NK-92 (cell line): ENCODE data around the gene FEN1.

Experiments
- DNase-seq: peaks from one replicate; lab custom pipeline; 2025; ENCODE audit not compliant: unreplicated experiment; lab: John Stamatoyannopoulos, UW

Gene FEN1

DNA sequence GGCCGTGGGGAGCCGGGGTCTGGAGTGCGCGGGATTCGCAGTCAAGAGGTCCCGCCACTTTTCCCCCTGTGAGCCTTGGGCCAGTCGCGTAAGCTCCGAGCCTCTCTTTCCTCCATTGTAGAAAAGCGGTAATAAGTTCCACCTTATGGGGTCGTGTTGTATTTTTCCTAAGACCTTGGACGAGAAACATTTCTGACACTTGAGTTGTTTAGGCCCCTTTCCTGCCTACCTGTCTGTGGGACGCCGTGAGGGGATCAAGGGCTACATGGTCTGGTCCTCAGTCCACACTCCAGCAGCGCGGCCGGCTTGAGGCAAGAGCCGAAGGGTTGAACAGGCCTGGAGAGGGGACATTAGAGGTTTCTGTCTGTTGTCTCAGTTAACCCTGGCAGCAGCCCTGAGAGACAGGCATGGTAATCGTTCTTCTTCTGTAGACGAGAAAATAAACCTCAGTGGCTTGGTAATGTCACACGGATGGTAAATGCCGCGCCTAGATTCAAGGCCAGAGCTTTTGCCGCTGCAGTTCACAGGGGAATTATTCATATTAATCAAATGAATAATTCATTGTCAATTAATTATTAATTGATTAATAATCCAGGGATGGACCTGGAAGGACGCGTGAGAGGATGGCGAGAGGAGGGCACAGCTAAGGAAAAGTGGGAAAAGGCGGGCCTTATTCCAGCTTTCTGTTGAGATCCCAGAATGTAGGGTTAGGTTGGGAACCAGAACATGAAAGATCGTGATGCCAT, 545 bp downstream of the FEN1 start:
- no peak for DNase-seq

DNA sequence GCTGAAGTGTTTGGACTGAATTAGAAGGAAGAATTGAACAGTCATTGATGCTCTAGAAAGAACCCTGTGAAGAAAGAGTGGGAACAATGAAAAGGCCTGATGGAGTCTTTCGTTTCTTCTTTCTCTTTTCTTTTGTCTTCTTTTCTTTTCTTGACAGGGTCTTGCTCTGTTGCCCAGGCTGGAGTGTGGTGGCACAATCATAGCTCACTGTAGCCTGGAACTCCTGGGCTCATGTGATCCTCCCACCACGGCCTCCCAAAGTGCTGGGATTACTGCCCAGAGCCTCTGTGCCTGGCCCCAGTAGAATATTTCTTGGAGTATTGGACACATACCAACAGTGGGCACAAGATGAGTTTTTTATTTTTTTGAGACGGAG, 1.1 kb downstream of the FEN1 start:
- DNase-seq = no peak

GRCh38 chr11:61794579-61794978, 1.9 kb downstream of the FEN1 start:
- no peak for DNase-seq

DNA sequence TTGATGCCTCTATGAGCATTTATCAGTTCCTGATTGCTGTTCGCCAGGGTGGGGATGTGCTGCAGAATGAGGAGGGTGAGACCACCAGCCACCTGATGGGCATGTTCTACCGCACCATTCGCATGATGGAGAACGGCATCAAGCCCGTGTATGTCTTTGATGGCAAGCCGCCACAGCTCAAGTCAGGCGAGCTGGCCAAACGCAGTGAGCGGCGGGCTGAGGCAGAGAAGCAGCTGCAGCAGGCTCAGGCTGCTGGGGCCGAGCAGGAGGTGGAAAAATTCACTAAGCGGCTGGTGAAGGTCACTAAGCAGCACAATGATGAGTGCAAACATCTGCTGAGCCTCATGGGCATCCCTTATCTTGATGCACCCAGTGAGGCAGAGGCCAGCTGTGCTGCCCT, 2.7 kb downstream of the FEN1 start:
- DNase-seq = no peak

- no peak for DNase-seq
Observed at GRCh38 chr11:61795876-61796526, 3.3 kb downstream of the FEN1 start.

- DNase-seq = no peak
Observed at GRCh38 chr11:61797263-61797944, 4.7 kb downstream of the FEN1 start.

DNA sequence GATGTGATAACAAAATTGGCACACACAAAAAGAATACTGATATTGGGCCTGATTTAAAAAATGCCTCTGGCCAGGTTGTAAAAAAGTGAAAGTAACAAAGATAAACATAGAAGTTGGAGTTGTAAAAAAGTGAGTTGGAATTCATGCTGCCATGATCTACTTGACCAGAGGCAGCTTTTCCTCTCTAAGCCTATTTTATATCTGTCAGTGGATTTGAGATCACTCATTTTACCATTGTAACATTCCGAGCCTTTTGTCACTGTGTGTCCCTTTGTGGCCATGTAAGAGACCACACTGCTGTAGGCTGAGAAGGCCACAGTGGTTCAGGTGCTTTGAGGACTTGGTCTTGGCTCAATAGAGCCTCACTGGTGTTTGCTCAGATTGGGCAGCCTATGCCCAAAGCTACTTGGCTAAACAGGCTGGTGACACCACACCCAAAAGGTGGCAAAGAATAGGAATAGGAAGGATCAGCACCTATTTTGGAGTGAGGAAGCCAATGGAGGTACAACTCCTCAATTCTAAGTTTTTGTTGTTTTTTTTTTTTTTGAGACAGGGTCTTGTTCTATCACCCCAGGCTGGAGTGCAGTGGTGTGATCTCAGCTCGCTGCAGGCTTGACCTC, 7.1 kb downstream of the FEN1 start:
- no peak for DNase-seq

DNA sequence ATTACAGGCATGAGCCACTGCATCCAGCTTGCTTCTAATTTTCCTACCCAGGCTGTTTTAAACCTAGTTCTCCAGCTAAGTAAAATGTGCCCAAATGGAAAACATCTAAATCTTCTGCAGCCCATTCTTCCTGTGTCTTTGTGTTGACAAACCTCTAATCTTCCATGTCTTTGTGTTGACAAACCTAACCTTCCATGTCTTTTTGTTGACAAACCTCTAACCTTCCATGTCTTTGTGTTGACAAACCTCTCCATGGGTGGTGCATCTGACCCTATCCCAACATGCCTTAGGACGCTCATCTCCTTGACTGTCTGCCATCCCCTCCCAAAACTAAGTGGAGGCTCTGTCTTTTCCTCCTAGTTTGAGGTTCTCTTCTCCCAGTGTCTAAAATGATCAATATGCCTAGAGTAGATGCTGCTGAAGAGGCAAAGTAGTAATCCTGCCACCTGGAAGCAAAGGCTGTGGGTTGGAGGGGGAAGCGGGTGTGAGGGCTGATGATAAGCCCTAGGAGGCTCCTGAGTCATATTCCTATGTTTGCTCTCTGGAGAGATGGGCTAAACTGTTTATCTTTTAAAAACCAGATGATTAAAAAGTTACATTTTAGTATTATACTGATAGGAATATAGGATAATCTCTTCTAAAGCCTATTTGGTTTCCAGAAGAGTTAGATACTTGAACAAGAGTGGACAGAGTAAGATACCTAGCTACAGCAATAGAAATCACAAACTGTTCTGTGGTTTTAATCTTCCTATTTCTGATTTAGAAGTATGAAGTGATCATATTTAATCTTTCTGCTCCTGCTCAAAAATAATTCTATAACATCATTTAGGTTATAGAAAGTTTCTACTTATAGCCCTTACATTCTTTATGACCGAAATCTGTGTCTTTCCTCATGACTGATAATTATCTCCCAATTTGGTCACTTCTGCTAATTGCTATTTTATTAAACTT, 7.9 kb downstream of the FEN1 start:
- no peak for DNase-seq

GRCh38 chr11:61802605-61803004, 9.9 kb downstream of the FEN1 start:
- DNase-seq = no peak

DNA sequence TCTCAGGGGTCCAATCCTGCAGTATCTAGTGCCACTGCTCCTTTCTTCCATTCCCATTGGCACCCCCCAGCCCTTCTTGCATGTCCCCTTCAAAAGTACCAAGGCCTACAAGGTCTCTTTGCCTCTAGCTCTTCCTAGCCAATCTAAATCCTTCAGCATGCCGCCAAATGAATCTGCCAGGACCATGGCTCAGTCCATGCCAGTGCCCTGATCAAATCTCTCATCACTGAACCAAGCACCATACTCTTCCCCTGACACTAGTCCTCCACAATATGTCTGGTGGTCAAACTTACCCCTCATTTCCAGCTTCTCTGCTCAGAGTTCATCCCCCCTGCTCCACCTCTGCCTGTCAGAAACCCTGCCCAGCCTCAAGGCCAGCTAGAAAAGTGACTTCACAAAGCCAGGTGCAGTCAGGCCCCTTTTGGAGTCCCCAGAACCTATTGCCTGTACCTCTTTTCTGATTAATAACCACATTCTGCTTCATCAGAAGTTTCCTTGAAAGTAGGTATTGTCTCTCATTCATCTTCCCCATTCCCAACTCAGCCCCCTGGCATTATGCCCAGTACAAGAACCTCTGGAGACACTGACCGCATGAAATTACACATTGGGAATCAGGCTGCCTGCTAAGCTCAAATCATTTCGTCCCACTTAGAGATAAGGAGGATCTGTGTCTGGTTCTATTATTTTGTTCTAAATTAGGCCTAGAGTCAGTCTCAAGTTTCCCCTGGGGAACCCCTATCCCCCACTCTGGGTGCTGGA, 11.4 kb downstream of the FEN1 start:
- DNase-seq = no peak

- DNase-seq = no peak
Observed at GRCh38 chr11:61805146-61805545, 12.4 kb downstream of the FEN1 start.

DNA sequence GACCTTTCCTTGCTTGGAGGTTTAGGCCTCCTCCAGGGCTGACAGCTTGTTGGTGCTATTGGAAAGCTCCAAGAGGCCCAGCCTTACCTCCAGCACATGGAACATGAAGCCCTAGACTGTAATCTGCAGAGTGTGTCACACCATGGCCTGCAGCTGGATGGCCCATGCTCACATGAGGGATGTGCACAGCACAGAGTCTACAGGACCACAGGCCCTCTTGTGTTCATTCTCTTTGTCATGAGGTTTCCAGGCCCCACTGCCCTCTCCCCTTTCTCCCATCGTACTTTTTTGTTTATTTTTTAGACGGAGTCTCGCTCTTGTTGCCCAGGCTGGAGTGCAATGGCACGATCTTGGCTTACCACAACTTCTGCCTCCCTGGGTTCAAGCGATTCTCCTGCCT, 14.1 kb downstream of the FEN1 start:
- no peak for DNase-seq

DNA sequence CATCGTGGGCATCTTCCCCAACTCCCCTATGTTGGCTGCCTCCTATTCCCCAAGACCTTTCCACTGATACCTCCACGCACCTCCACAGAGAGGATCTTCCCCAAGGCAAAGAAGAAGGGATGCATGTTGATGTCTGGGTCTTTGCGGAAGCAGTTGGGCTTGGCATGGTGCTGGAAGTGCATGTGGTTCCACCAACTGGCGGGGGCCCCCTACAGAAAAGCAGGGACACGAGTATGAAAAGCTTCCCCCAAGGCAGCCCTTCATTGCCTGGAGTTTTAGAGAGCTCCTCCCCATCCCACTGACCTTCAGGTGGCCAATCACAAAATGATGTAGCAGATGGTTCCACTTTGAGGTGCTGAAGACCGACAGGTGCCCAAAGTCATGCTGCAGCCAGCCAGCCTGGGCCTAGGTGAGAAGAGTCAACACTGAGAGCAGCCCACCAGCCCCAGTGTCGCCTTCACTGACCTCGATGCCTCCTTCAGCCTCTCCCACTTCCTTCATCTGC, 18.0 kb downstream of the FEN1 start:
- DNase-seq = no peak

DNA sequence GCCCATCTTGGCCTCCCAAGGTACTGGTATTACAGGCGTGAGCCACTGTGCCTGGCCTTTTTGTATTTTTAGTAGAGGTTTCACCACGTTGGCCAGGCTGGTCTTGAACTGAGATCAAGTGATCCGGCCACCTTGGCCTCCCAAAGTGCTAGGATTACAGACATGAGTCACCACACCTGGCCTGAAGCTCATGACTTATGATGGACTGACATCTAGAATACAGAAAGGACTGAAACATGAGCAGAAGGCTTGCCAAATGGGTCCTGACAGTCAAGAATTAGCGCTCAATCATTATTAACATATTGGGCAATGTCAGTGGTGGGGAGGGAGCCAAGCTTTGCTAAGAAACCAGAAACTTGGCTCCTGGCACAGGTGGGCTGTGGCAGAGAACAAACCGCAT, 19.1 kb downstream of the FEN1 start:
- no peak for DNase-seq

- no peak for DNase-seq
Observed at GRCh38 chr11:61812736-61813411, 20.2 kb downstream of the FEN1 start.

- DNase-seq = no peak
Observed at GRCh38 chr11:61814247-61814957, 21.7 kb downstream of the FEN1 start.

DNA sequence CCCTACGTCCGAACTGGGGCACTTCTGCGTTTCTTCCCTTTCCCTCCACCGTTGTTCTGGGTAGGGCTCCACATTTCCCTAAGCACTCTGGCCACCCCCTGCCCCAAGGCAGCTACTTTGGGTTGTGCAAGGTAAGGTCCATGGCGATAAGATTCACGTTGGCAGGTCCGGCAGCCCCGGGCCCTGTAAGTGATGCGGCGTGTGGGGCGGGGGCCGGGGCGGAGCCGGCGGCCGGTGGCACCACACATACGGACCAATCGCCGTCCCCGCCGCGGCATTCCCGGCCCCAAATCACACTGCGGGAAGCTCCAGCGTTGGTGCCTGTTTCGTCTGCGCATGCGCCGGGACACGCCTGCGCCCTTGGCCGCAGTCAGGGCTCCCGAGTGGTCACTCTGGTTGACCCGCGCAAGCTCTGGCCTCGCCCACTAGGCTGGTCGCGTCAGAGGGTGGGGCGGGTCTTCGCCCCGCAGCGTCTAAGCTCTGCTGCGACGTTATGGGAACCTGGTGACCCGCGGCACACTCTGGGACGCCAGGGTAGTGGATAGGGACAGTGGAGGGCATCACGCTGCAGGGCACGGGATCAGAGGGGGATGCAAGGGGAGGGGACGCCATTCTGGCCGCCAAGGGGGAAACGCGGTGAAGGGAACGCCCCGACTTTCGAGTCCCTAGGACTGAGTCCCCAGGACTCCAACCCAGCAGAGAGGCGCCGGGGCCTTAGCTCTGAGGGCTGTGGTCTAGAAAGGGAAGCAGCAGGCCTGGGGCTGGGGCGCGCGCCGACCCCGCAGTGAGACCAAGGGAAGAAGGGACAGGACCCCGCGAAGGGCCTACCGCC, 22.5 kb downstream of the FEN1 start:
- no peak for DNase-seq
